IPS-18c (cell line): Measurements from ENCODE around the gene RAB29.
"Not testable (repeated sequence)": the region's sequence is repeated elsewhere in the genome, so short reads cannot be mapped to it uniquely, and the experiment has no call there.

Experiments
- H3K4me3 ChIP-seq: 2 replicates; pipeline ENCODE4 v1.7.0; 2013; ENCODE audit warnings: low read depth, mild to moderate bottlenecking, low read length, moderate library complexity; ENCODE audit not compliant: insufficient read depth
- H3K9me3 ChIP-seq: one replicate; pipeline ENCODE4 v1.6.1; 2013; ENCODE audit warnings: mild to moderate bottlenecking, low read length, moderate library complexity; ENCODE audit not compliant: control insufficient read depth, insufficient read depth

RAB29 gene

GRCh38 chr1:205775015-205775716 lies at the start of gene RAB29:
TSS of gene RAB29 (minus strand) at chr1:205775482. CDS start at chr1:205774956, 526 bp downstream.
- peak within 1 kb of the TSS; percentile 63 for H3K4me3 ChIP-seq
- H3K9me3 ChIP-seq, result no peaks in the 10 kb centered on the region

- H3K9me3 ChIP-seq, result peaks cover 3% of the 10 kb centered on the region
- no peak overlapping the region for H3K4me3 ChIP-seq
Measured at GRCh38 chr1:205824180-205824579, 48.9 kb upstream of the RAB29 start.

- H3K9me3 ChIP-seq, H3K4me3 ChIP-seq: not testable (repeated sequence)
Measured at GRCh38 chr1:205823260-205823659, 48.0 kb upstream of the RAB29 start.

GRCh38 chr1:205822397-205822796 lies 47.1 kb upstream of the RAB29 start:
- H3K9me3 ChIP-seq, result no peaks in the 10 kb centered on the region
- H3K4me3 ChIP-seq, result no peak overlapping the region

- Histone ChIP-seq H3K9me3 (no peaks in the 10 kb centered on the region), H3K4me3 (no peak overlapping the region)
Measured at GRCh38 chr1:205817988-205818387, 42.7 kb upstream of the RAB29 start.

GRCh38 chr1:205817364-205817763 lies 42.1 kb upstream of the RAB29 start:
- H3K4me3 ChIP-seq, result no peak overlapping the region
- H3K9me3 ChIP-seq, result no peaks in the 10 kb centered on the region

GRCh38 chr1:205813755-205814058 lies 38.4 kb upstream of the RAB29 start:
- H3K9me3 ChIP-seq, result no peaks in the 10 kb centered on the region
- H3K4me3 ChIP-seq, result peak overlapping the region; percentile 93

GRCh38 chr1:205812878-205813754 lies 37.8 kb upstream of the RAB29 start, which contains the start of gene SLC41A1:
TSS of gene SLC41A1 (minus strand) at chr1:205813198. CDS start at chr1:205810441, 2,757 bp downstream.
- Histone ChIP-seq H3K4me3 (peak within 1 kb of the TSS; percentile 93), H3K9me3 (no peaks in the 10 kb centered on the region)

GRCh38 chr1:205812271-205812877 lies 37.1 kb upstream of the RAB29 start:
- Histone ChIP-seq H3K9me3 (no peaks in the 10 kb centered on the region), H3K4me3 (peak overlapping the region; percentile 93)

- Histone ChIP-seq H3K9me3 (no peaks in the 10 kb centered on the region), H3K4me3 (peak overlapping the region; percentile 93; the same call in 1 of the 2 replicates)
Measured at GRCh38 chr1:205811660-205812059, 36.4 kb upstream of the RAB29 start.

- peaks cover 2% of the 10 kb centered on the region for H3K9me3 ChIP-seq
- H3K4me3 ChIP-seq, result no peak overlapping the region
Measured at GRCh38 chr1:205810448-205811157, 35.3 kb upstream of the RAB29 start.

- H3K4me3 ChIP-seq, result no peak overlapping the region
Measured at GRCh38 chr1:205809942-205810345, 34.7 kb upstream of the RAB29 start.

GRCh38 chr1:205809469-205809868 lies 34.2 kb upstream of the RAB29 start:
- Histone ChIP-seq H3K9me3 (peaks cover 2% of the 10 kb centered on the region), H3K4me3 (no peak overlapping the region)

More at GRCh38 chr1:205809942-205810345, 34.7 kb upstream of the RAB29 start:
- peaks cover 2% of the 10 kb centered on the region for H3K9me3 ChIP-seq

GRCh38 chr1:205805082-205805711 lies 29.9 kb upstream of the RAB29 start:
- no peak overlapping the region for H3K4me3 ChIP-seq
- peaks cover 2% of the 10 kb centered on the region for H3K9me3 ChIP-seq

GRCh38 chr1:205804605-205805004 lies 29.3 kb upstream of the RAB29 start:
- Histone ChIP-seq H3K9me3 (peaks cover 2% of the 10 kb centered on the region), H3K4me3 (no peak overlapping the region)

- H3K4me3 ChIP-seq, result no peak overlapping the region
- peaks cover 2% of the 10 kb centered on the region for H3K9me3 ChIP-seq
Measured at GRCh38 chr1:205803986-205804385, 28.7 kb upstream of the RAB29 start.

- H3K9me3 ChIP-seq, result peaks cover 2% of the 10 kb centered on the region
Measured at GRCh38 chr1:205802060-205802459, 26.8 kb upstream of the RAB29 start.

More at GRCh38 chr1:205802060-205802459, 26.8 kb upstream of the RAB29 start:
- H3K4me3 ChIP-seq, result no peak overlapping the region
